Heart left ventricle (tissue), 13 donors: ENCODE measurements around the gene PLOD2.

ENCODE experiments used
- CTCF ChIP-seq, 12 donors: fragments of 200-600 bp; sonication (generic) in 4 of 12; IDR thresholded peaks; one replicate each; pipeline versions ENCODE4 v1.5.0 to v1.8.0; 2018 to 2022; ENCODE audit warnings: antibody characterized with exemption in 12 of 12, mild to moderate bottlenecking in 5 of 12
- POLR2A ChIP-seq, 2 donors: fragments of 450-650 bp; IDR thresholded peaks; one replicate each; pipeline ENCODE4 v1.6.1; 2017; ENCODE audit warnings: antibody characterized with exemption in 2 of 2, mild to moderate bottlenecking in 2 of 2, moderate library complexity in 2 of 2
- donor health status: ischemic (EF 13 %, LVEDD 7.1; RV severe dilation, severe dysfunction).
- donor health status: DM: no; HTN: yes; CAD: no.
- donor health status: DM: no; HTN: no; CAD: no.
- donor health status: ischemic (EF 25% LVEDD 6.9; RV normal size, moderate dysfunction).
- donor health status: ischemic (EF 25% LVEDD 5.7; RV mildly dilated, moderate dysfunction).
- donor health status: ischemic (EF 35%, LVEDD 5.7; RV mildly dilated, moderate dysfunction).
- donor health status: nonischemic (EF 11% LVEDD 7.7; RV severe dilation, severe dysfunction).
- donor health status: DM: yes; HTN: yes; CAD: no.
- donor health status: PGD.
- donor health status: ischemic (EF 29% LVEDD 5.4; RV normal size, mild dysfunction).
- donor health status: nonischemic (EF 23%, LVEDD 6.1; RV moderate dilation, normal function).

DNA sequence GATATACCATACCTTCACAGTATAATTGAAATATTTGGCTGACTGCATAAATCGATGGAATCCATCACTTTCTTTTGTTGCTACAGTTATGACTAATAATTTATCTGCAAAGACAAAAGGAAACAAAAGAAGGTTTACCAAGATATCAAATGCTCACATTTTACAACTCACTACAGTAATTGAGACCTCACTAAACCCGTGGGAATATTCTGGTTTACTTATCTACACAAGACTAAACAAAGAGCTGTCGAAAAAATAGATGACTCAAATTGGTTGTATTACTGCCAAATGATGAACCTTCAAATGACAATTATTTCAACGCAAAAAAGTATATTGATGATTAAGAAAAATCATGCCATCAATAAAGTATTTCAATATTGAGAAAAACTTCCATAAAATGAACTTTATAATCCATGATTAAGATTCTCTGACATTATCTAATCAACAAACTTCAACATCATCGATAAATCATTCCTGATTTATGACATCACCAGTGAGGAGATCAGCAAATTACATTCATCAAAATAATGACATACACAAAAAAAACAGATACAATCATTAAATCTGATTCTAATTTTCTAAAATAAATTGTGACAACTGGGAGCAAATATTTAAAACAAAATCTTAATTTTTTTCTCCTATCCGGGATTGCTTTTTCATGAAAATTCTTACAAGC lies 36.7 kb downstream of the PLOD2 start:
- TF ChIP-seq CTCF (IDR thresholded peaks at IDR 0.05) (no peak), POLR2A (IDR thresholded peaks at IDR 0.05) (no peak)
